Measurements from ENCODE around the gene TPST2.
"Not testable (repeated sequence)": the region's sequence is repeated elsewhere in the genome, so short reads cannot be mapped to it uniquely, and the experiment has no call there.

The TPST2 gene

DNA sequence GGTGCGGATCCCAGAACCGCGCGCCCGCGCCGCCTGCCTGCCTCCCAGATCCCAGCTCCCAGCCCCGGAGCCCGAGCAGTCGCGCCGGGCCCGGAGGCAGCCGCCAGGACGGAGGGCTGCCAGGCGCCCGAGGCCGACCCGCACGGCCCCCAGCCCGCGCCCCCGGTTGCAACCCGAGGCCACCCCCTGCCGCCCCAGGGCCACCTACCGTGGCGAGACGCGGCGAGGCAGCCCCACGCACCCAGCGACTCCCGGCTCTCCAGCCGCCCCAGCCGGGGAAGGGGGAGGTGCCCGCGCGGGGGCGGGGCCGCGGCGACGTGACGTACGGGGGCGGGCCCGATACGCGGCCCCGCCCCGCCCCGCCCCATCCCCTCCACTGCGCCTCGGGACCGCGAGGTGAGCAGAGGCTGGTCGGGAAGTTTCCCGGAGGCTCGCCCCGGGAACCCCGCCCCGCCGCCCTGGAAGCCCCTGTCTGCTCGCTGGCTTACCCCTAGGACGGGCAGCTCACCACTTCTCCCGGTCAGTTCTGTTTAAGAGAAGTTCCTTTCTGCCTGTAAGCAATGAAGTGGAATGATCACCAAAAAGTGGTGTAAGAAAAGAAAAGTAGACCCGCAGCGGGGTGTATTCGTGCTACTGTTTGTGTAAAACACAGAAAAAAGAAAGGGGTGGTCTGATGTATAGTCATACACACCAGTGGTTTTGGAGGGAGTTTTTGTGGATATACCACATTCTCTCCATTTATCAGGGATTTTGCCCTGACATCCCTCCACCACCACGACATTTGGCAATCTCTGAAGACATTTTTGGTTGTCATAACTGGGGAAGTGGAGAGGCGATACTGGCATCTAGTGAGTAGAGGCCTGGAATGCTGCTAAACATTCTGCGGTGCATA lies at the start of gene TPST2:
Gene TPST2, minus strand, starts transcription at position 288 of the 892 bp plus-strand sequence. CDS start 48,502 bp downstream, outside the sequence.
- FAIRE-seq: no peak

DNA sequence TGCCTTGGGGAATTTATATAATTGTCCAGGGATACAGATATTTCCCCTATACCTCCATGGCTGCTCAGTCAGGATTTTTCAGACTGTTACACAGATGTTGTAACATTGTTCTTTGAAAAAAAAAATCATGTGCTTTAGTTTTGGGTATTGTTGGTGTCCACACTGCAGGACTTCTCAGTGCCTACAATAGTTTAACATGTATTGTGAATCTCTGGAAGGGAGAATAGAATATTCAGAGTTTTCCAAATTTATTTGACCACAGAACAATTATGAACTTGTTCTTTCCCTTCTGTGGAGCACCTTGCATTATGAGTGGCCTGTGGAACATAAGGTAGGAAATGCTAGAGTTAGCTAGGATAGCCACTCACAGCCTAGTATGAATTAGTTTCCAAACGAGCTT lies 46.4 kb upstream of the TPST2 start:
- FAIRE-seq: no peak

DNA sequence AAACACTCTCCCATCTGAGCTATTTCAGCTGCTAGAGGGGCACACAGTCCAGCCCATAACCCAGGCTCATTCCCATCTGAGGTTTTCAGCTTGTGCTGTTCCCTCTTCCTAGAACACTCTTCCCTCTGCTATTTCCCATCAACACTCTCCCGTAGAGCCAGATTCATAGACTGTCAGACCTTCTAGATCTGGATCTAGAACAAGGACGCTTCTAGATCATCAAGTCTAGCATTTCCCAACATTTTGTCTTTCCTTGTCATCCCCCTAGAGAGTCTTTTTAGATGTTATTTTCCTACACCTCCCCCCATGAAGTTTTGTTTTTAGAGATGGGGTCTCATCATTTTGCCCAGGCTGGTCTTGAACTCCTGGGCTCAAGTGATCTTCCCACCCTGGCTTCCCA lies 45.2 kb upstream of the TPST2 start:
- no peak for FAIRE-seq

DNA sequence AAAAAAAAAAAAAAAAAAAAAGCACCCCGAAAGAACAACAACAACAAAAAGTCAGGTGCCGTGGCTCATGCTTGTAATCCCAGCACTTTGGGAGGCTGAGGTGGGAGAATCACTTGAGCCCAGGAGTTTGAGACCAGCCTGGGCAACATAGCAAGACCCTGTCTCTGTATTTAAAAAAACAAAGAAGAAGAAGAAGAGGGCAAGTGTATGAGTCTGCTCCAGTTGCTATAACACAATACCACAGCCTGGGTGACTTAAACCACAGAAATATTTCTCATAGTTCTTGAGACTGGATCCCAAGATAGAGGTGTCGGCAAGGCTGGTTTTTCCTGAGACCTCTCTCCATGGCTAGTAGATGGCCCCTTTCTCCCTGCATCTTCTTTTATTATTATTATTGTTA lies 44.3 kb upstream of the TPST2 start:
- no peak for FAIRE-seq

DNA sequence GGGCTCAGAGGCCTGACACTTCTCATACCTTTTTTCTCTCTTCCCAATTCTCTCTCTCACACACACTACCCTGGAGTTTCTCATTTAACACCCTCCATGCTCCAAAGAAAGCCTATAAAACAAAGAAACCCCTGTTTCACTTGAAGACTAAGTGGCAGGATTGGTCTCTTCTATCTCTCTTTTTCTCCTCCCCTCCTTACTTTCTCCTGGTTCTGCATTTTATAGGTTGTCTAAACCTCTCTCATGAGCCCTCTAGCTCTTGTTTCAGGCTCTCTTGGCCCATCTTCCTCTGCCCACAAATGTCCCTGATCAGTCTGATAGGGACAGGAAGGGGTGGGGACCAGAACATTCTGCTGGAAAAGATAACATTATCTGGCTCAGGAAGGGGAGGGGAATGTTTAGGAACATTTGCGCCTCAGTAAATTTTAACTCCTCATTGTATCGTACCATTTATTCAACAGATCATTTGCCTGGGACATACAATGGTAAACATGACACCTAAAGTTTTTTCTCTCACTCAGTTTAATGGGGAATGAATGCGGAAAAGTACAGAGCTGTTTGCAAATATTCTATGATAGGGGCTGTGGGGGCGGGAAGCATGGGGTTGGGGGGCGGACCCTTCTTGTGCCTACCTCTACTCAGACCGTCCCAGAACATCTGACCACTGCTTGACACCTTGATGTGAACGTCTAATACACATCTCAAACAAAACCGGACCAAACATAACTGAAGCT lies 42.7 kb upstream of the TPST2 start:
- no peak for FAIRE-seq

DNA sequence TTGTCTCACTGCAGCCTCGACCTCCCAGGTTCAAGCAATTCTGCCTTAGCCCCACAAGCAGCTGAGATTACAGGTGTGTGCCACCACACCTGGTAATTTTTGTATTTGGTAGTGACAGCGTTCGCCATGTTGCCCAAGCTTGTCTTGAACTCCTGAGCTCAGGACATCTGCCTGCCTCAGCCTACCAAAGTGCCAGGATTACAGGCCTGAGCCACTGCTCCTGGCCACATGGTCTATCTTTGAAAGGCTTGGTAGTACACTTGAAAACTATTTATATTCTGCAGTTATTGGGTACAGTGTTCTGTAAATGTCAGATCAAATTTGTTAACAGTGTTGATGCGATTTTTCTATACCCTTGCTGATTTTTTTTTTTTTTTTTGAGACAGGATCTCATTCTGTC lies 41.4 kb upstream of the TPST2 start:
- FAIRE-seq: no peak

DNA sequence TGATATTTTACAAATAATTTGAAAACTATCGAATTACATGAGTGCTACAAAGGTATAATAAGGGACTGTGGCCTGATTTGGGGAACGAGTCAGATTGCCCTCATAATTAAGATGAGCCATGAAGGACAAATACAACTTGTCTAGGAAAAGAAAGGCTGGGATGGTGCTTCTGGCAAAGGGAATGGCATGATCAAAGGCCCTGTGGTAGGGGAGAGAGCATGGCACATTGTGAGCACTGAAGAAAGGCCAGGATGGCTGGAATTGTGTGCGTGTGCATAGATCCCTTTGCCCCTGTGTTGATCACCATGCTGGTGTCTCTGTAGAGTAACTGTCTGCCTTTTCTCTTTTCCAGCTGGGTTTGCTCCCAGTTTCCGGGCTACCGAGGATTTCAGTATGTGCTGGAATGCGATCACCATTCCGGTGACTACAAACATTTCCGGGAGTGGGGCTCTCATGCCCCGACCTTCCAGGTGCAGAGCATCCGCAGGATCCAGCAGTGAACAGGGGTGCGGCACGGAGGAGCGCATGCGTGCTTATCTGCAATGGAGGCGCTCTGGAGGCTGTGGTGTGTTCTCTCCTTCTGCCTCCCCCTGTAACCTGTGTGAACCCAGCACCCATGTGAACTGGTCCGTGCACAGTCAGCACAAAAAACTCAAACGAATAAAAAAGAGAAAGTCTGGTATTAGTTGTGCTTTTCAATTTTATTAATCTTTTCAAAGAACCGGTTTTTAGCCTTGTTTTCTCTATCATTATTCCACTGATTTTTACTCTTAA lies 40.2 kb upstream of the TPST2 start:
- no peak for FAIRE-seq

DNA sequence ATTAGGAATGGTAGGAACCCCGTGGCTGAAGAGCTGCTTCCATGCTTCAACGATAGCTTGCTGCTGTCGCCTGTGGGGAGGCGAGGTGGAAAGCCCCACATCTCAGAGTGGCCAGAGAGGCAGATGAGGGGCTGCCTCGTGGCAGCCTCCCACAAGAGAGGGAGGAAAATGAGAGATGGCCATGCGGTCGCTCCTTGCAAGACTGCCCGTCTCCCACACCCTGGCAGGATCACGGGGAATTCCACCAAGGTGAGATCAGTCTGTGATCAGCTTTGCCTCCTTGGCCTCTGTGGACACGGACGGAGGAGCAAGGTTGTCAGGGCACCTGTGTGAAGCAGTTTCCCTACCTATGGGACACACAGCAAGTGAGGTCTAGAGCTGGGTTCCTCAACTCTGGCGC lies 34.9 kb upstream of the TPST2 start:
- FAIRE-seq: no peak

DNA sequence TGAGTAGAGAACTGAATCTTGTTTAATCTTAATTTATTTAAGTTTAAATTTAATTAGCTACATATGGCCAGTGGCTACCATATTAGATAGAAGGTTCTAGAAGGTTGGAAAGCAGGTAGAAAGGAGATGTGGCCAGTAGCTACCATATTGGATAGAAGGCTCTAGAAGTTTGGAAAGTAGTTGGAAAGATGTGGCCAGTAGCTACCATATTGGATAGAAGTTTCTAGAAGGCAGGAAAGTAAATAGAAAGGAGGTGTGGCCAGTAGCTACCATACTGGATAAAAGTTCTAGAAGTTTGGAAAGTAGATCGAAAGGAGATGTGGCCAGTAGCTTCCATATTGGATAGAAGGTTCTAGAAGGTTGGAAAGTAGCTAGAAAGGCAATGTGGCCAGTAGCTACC lies 34.1 kb upstream of the TPST2 start:
- FAIRE-seq: no peak

DNA sequence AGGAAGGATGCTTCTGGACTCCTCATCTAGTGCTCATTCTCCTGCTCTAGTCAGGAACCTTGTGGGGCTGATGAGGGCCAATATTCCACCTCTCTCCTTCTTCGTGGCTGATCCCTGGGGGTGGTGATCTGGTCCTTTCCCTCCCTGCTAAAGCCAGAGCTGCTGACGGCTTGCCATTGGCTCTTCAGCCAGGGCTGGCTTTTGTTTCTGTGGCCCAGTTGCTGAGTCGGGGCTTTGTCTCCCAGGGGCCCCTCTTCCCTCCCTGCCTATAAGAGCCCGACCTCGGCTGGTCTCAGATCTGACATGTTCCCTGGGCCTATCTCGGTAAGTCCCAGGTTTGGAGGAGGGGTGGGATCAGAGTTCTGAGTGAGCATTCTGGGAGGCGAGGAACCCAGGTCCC lies 31.7 kb upstream of the TPST2 start, which contains the start of gene CRYBA4:
Gene CRYBA4, plus strand, starts transcription at position 301 of the 400 bp plus-strand sequence. CDS start 634 bp downstream, outside the sequence.
- FAIRE-seq: no peak

DNA sequence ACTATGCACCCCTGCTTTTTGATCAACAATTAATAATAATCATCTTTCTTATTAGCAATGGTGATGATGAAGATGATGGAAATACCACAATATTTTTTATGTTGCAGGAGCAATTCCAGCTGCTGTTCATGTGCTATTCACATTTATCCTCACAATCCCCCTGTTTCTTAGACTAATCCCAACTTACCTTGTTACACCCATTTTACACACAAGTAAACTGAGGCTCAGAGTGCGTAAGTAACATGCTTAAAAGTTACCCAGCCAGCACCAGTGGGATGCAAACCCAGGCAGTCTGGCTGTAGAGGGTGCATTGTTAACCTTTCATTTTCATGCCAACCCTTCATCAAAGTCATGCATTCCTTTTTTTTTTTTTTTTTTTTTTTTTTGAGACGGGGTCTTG lies 30.3 kb upstream of the TPST2 start:
- FAIRE-seq: no peak

DNA sequence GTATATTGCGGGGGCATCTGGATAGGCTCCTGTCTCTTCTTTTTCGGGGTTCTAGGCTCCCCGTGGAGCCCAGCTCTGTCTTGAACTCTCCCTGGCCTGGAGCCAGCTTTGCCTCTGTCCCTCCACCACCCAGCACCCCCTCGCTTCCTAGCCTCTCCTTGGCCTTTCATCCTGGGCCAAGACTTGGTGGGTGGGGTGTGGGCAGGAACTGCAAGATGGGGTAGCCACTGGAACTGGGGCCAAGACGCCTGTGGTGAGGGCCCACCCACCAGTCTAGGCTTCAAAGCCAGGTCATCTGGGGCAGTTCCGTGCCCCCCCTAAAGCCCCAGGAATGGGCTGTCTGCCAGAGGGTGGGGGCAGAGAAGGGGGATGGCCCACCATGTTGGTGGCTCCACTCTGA lies 29.6 kb upstream of the TPST2 start:
- no peak for FAIRE-seq

DNA sequence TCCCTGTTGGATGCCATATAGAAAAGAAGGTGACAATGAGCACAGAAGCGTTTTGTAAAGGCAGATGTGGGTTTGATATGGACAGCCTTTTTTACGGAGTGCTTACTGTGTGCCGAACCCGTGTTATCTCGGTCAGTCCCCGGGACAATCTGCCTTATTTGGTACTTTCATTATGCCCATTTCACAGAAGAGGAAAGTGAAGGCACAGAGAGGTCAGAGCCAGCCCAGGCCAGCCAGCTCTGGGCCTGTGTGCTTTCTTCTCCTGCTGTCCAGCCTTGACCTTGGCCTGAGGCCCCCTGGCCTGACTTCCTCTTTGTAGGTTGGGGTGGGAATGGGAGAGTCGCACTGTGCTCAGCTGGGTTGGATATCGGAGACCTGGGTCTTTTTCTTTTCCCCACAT lies 28.5 kb upstream of the TPST2 start:
- FAIRE-seq: no peak

DNA sequence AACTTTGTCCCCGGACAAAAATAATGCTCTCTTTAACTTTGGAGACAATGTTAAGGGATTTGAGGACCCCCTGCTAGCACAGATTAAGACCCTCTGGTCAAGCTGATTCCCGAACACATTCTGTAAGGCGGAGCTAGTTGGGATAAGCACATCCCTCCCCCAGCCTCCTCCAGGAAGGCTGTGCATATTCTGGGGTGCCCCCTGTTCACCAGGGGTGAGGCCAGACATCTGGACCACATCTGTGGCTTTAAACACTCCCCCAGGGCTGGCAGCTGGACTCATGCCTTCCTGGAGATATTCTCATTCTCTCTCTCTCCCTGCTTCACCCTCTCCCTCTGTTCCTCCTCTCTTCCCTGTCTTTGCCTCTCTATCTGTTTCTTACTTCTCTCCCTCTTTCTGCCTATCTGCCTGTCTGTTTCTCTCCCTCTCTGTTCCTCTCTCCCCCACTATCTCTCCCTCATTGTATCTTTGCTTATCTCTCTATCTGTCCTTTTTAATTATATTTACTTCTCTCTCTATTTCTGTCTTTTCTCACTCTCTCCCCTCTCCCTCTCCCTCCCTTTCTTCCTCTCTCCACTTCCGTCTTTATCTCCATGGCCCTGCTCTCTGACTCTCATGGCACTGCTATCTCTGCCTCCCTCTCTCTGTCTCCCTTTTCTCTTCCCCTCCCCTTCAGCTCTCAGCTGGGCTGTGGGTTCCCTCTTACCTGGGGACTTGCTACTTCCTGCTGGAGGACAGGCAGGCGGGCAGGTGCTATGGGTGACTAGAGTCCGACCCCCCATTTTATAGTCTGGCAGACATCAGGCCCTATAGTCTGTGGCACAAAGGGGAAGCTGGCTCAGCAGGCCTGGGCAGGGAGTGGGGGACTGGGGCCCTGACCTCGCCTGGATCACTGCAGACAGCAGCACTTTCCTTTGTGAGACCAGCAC lies 27.6 kb upstream of the TPST2 start, which contains the start of gene CRYBB1:
Gene CRYBB1, minus strand, starts transcription at position 757 of the 929 bp plus-strand sequence. CDS start 1,708 bp downstream, outside the sequence.
- no peak for FAIRE-seq

DNA sequence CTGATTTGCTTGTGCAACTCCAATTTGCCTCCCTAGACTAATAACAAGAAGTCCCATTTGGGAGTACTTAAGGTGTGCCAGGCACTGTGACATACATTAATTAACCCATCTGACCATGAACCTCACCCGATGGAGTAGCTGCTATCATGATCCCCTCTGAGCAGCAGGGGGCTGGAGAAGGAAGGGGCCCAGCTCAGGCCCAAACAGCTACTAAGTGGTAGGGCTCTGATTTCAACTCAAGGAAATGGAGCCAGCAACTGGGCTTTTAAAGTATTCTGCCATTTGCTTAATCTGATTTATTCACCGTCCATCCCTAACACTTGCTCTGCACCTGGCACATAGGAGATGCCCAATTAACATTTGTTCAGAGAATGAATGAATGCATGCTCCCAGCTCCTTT lies 26.7 kb upstream of the TPST2 start:
- FAIRE-seq: no peak

DNA sequence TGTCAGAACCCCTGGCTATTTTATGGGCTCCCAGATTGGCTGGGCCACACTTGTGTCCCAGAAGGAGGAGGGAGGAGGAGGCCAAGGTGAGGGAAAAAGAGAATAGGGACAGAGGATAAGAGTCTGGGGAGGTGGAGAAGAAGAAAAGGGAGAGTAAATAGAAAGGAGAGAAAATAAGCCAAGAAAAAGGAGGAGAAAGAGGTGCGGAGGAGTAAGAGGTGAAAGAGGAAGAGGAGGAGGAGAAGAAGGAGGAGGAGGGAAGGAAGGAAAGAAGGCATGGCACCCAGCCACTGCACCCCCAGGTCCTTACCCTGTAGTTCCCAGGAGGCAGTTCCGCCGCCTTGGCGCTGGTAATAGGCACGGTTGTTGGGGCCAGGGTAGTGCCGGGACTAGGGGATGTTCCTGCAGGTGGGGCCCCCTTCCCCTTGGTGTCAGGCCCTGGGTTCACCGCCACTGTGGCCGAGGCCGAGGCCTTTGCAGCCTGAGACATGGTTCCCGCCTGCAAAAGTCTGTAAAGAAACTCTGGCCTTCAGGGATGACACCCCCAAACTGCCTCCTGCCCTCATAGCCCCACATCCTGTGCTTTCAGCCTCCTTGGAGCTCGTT lies 26.0 kb upstream of the TPST2 start:
- FAIRE-seq: no peak

DNA sequence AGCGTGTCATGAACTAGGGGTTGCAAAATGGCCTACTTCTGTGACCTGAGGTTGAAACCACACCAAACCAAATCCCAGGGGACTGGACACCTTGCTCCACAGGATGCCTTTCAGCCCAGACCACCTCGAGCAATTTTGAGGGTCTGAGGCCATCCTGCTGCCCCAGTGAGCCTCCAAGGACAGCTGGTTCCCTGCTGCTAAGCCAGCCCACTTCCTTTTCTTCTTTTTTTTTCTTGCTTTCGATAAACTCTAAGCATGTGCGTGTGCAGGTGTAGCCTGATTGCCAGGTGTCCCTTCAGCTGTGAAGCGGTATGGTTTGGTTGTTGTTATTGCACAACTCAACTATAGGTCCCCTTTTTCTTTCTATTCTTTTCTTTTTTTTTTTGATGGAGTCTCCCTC lies 25.2 kb upstream of the TPST2 start:
- FAIRE-seq: no peak

DNA sequence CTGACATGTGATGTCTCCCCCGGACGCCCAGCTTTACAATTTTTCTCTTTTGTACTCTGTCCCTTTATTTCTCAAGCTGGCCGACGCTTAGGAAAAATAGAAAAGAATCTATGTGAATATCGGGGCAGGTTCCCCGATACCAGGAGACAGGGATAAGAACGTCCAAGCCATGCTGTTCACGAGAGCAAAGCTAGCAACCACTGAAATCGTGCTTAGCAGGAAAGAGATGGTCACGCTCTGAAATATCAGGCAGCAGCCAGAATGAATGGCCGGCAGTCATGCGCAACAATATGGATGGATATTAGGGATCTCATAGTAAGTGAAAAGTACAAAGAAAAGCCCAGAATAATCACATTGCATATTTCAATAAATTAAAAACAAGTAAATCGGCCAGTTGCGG lies 24.4 kb upstream of the TPST2 start:
- FAIRE-seq: no peak

DNA sequence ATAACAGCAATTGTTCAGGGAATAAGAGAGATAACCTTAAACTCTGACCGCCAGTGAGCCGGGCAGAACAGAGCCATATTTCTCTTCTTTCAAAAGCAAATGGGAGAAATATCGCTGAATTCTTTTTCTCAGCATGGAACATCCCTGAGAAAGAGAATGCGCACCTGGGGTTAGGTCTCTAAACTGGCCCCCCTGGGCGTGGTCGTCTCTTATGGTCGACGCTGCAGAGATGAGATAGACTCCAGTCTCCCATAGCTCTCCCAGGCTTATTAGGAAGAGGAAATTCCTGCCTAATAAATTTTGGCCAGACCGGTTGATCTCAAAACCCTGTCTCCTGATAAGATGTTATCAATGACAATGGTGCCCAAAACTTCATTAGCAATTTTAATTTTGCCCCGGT lies 23.8 kb upstream of the TPST2 start:
- not testable (repeated sequence) for FAIRE-seq

DNA sequence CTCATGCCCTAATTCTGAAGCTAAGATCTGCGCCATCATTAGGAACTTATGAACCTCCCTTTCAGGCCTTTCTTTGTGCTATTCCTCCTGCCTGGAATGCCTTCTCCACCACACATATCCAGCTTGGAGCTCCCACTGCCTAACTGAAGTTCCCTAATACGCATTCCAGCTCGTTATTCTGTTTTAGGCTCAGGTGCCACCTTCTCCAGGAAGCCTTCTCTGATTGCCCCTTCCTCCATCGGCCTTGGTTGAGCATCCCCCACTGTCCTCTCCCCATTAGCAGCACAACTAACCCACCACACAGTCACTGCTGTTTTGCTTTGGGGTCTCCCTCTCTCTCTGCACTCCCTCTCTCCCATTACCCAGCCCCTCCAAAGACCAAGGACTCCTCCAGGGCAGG lies 22.7 kb upstream of the TPST2 start:
- no peak for FAIRE-seq

DNA sequence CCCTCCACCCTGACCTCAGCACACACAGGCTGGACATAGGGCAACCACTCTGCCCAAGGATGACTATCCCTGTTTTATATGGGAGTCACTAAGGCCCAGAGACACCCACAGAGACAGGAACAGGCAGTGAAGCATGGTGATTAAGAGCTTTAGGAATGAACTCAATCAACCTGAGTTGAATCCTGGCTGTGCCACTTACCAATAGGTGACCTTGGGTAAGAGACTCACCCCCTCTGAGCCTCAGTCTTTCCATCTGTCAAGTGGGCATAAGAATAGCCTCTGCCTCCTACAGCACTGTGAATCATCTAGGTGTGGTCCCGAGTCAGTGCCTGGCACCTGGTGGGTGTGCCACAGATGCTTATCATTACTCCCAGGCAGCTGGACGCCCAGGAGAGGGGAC lies 21.1 kb upstream of the TPST2 start:
- no peak for FAIRE-seq
